CD4-positive, alpha-beta T cell treated with Interleukin-12 subunit alpha and Interleukin-12 subunit beta, for 1 hour (primary cell): Measurements from ENCODE around the gene HDAC1.

ENCODE experiments used
- DNase-seq: peaks from one replicate; pipeline ENCODE4 v3.0.0-alpha.2; 2020

Gene HDAC1

GRCh38 chr1:32380057-32380456 is 88.2 kb downstream of the HDAC1 start:
- DNase-seq, result no peak
